Liver (tissue), 9 donors: ENCODE results near the gene HS3ST4. TPM values are rescaled to one million over a fixed set of nuclear protein-coding genes. Genes with fewer than 3 reads are reported as not detected.

Source experiments
- DNase-seq: peaks from one replicate; pipeline ENCODE4 v3.0.0-alpha.2; 2017; ENCODE audit warnings: low spot score
- H3K27ac ChIP-seq, 2 donors: one replicate each; pipeline ENCODE4 v1.7.0; 2013; ENCODE audit warnings: inconsistent platforms in 2 of 2, low read length in 2 of 2, control low read depth in 1 of 2, low read depth in 1 of 2, mild to moderate bottlenecking in 1 of 2
- H3K27me3 ChIP-seq, 4 donors: one replicate each; pipeline versions ENCODE4 v1.6.1 to v1.7.0; 2013; ENCODE audit warnings: low read length in 3 of 4, inconsistent platforms in 1 of 4, mild to moderate bottlenecking in 1 of 4, moderate library complexity in 1 of 4; ENCODE audit not compliant: control insufficient read depth in 4 of 4, insufficient read depth in 4 of 4
- H3K36me3 ChIP-seq, 4 donors: one replicate each; pipeline versions ENCODE4 v1.6.1 to v1.7.0; 2013; ENCODE audit warnings: low read length in 3 of 4, mild to moderate bottlenecking in 3 of 4, low read depth in 1 of 4, moderate library complexity in 1 of 4; ENCODE audit not compliant: control insufficient read depth in 4 of 4, insufficient read depth in 3 of 4
- H3K4me1 ChIP-seq, 4 donors: one replicate each; pipeline versions ENCODE4 v1.6.1 to v1.7.0; 2013; ENCODE audit warnings: low read length in 3 of 4, mild to moderate bottlenecking in 3 of 4, moderate library complexity in 1 of 4; ENCODE audit not compliant: control insufficient read depth in 4 of 4, insufficient read depth in 4 of 4
- H3K4me3 ChIP-seq, 3 donors: one replicate each; pipeline versions ENCODE4 v1.6.1 to v1.7.0; 2013; ENCODE audit warnings: low read length in 3 of 3, control low read depth in 1 of 3, low read depth in 1 of 3, mild to moderate bottlenecking in 1 of 3
- H3K9ac ChIP-seq, 2 donors: one replicate each; pipeline ENCODE4 v1.7.0; 2013; ENCODE audit warnings: low read length in 2 of 2, mild to moderate bottlenecking in 2 of 2, moderate library complexity in 2 of 2, control low read depth in 1 of 2, low read depth in 1 of 2
- H3K9me3 ChIP-seq, 4 donors: one replicate each; pipeline versions ENCODE4 v1.6.1 to v1.7.0; 2013; ENCODE audit warnings: low read length in 3 of 4; ENCODE audit not compliant: control insufficient read depth in 4 of 4
- CTCF ChIP-seq: fragments of 150-350 bp; IDR thresholded peaks from 2 replicates; pipeline ENCODE4 v1.5.1; 2017; ENCODE audit warnings: improper control_type of control experiment, low read depth, low read length; ENCODE audit not compliant: missing input control
- FOXA2 ChIP-seq: IDR thresholded peaks from 2 replicates; pipeline ENCODE4 v1.6.1; 2016; ENCODE audit warnings: antibody characterized with exemption
- GABPA ChIP-seq, 2 donors: IDR thresholded peaks in 1 of 2; conservative IDR thresholded peaks in 1 of 2; 2 replicates each; pipeline ENCODE4 v1.6.1; 2016; ENCODE audit warnings: antibody characterized with exemption in 2 of 2, mild to moderate bottlenecking in 1 of 2, moderate library complexity in 1 of 2
- HNF4A ChIP-seq, 2 donors: conservative IDR thresholded peaks; 2 replicates each; pipeline ENCODE4 v1.6.1; 2016; ENCODE audit warnings: antibody characterized with exemption in 2 of 2, mild to moderate bottlenecking in 2 of 2
- HNF4G ChIP-seq: IDR thresholded peaks from 2 replicates; pipeline ENCODE4 v1.6.1; 2016; ENCODE audit warnings: antibody characterized with exemption
- JUND ChIP-seq, 2 donors: IDR thresholded peaks; 2 replicates each; pipeline ENCODE4 v1.6.1; 2016; ENCODE audit warnings: antibody characterized with exemption in 2 of 2
- NR2F2 ChIP-seq: IDR thresholded peaks from 2 replicates; pipeline ENCODE4 v1.6.1; 2016; ENCODE audit warnings: antibody characterized with exemption
- RAD21 ChIP-seq, 2 donors: IDR thresholded peaks; 2 replicates each; pipeline ENCODE4 v1.6.1; 2016; ENCODE audit warnings: antibody characterized with exemption in 2 of 2, mild to moderate bottlenecking in 2 of 2
- REST ChIP-seq: IDR thresholded peaks from 2 replicates; pipeline ENCODE4 v1.6.1; 2016; ENCODE audit warnings: antibody characterized with exemption, mild to moderate bottlenecking
- RXRA ChIP-seq, 2 donors: IDR thresholded peaks; 2 replicates each; pipeline ENCODE4 v1.6.1; 2017 to 2018; ENCODE audit warnings: antibody characterized with exemption in 2 of 2, mild to moderate bottlenecking in 1 of 2
- SP1 ChIP-seq: IDR thresholded peaks from 2 replicates; pipeline ENCODE4 v1.6.1; 2018; ENCODE audit warnings: antibody characterized with exemption, mild to moderate bottlenecking
- TAF1 ChIP-seq: conservative IDR thresholded peaks from 2 replicates; pipeline ENCODE4 v1.6.1; 2016; ENCODE audit warnings: antibody characterized with exemption, mild to moderate bottlenecking
- YY1 ChIP-seq: IDR thresholded peaks from 2 replicates; pipeline ENCODE4 v1.6.1; 2016; ENCODE audit warnings: antibody characterized with exemption, mild to moderate bottlenecking
- ZBTB33 ChIP-seq: IDR thresholded peaks from 2 replicates; pipeline ENCODE4 v1.6.1; 2016; ENCODE audit warnings: antibody characterized with exemption
- WGBS: extraction: QIAGEN DNeasy Blood & Tissue Kit; methylation state at CpG from one replicate; pipeline ENCODE4 v1.1.7; 2013; 5-methylcytosine and 5-hydroxymethylcytosine counted together
- polyA plus RNA-seq, 2 donors: library from polyadenylated mRNA; stranded (reverse) in 1 of 2; unstranded in 1 of 2; fragments of 200-250 nt in 1 of 2; fragments of >200 nt in 1 of 2; fragmentation: Nextera tagmentation in 1 of 2; extraction: Ambion mirVana in 1 of 2; gene quantifications; one replicate each; pipeline versions ENCODE4 v1.2.1 to v1.2.3, GENCODE V29; 2013 to 2015
- total RNA-seq, 2 donors: library from RNA; depleted of rRNA; stranded (reverse); fragments of >200 nt; gene quantifications; one replicate each; pipeline ENCODE4 v1.2.3, GENCODE V29; 2014
- donor health status: healthy.
- donor health status: healthy.
- donor health status: healthy.
- donor health status: healthy.
- donor health status: healthy.

The HS3ST4 gene
- total and polyA plus RNA-seq, 4 donors: not detected

- TF ChIP-seq JUND (IDR thresholded peaks at IDR 0.05) (no peak), FOXA2 (no peak), REST (no peak), SP1 (no peak), ZBTB33 (no peak), CTCF (no peak), RXRA (IDR thresholded peaks at IDR 0.05) (no peak), HNF4G (no peak), TAF1 (no peak), GABPA (IDR thresholded peaks at IDR 0.05 in 1 of 2, conservative IDR thresholded peaks at IDR 0.05 in 1 of 2) (no peak), RAD21 (IDR thresholded peaks at IDR 0.05) (no peak), HNF4A (conservative IDR thresholded peaks at IDR 0.05) (no peak)
- Histone ChIP-seq H3K27me3 (no peaks in the 10 kb centered on the region), H3K27ac (no peak overlapping the region), H3K9ac (no peak overlapping the region), H3K4me1 (no peaks in the 10 kb centered on the region), H3K9me3 (no peaks in the 10 kb centered on the region), H3K36me3 (no peaks in the 10 kb centered on the region), H3K4me3 (no peak overlapping the region)
- WGBS: 40% methylated on average over 1 of the region's 1 CpG
- no peak for DNase-seq
These were observed 274.7 kb downstream of the HS3ST4 start for GRCh38 chr16:25966172-25967097.

GRCh38 chr16:25977121-25977520, 285.4 kb downstream of the HS3ST4 start:
- Histone ChIP-seq H3K27ac (no peak overlapping the region), H3K4me3 (no peak overlapping the region), H3K4me1 (no peaks in the 10 kb centered on the region), H3K9ac (no peak overlapping the region), H3K9me3 (peaks cover 2 to 5% (median 3%) of the 10 kb centered on the region in 4 donors), H3K36me3 (no peaks in the 10 kb centered on the region), H3K27me3 (peaks cover 0 to 4% (median 0%) of the 10 kb centered on the region in 4 donors)
- no peak for DNase-seq
- 78% methylated on average over 4 of the region's 4 CpGs for WGBS
- no peak for TF ChIP-seq RAD21 (IDR thresholded peaks at IDR 0.05)
- no peak for TF ChIP-seq ZBTB33
- TF ChIP-seq YY1: no peak
- TF ChIP-seq FOXA2: no peak
- no peak for TF ChIP-seq GABPA (IDR thresholded peaks at IDR 0.05 in 1 of 2, conservative IDR thresholded peaks at IDR 0.05 in 1 of 2)
- no peak for TF ChIP-seq JUND (IDR thresholded peaks at IDR 0.05)
- TF ChIP-seq HNF4G: no peak
- no peak for TF ChIP-seq NR2F2
